ENCODE results near the gene LGI1.

DNA sequence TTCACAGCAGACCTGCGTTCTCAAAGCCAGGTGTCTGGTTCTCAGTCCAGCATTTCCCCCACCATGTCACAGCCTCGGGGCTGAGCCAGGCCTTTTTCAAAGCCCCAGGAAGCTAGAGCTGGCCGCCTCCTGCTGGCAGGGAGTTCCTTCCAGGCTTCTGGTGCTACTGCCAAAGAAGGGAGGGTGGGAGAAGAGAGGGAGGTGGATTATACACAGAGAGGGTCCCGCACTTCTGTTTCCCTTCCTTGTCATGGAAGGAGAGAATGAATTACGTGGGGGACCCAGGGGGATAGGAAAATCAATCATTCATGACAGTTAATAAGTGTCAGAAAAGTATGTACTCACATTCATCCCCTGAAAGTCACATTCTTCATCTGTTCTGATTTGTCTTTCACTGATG, 600 bp upstream of the LGI1 start:
- no peak for TF ChIP-seq EZH2 (IDR thresholded peaks at IDR 0.05; ENCODE audit: insufficient read depth, poor library complexity, severe bottlenecking)
- TF ChIP-seq EZH2phosphoT487 (IDR thresholded peaks at IDR 0.05; ENCODE audit: insufficient read depth, low read depth) = no peak
